Measurements from ENCODE around the gene CHST10.
"Not testable (repeated sequence)": the region's sequence is repeated elsewhere in the genome, so short reads cannot be mapped to it uniquely, and the experiment has no call there.

The CHST10 gene

DNA sequence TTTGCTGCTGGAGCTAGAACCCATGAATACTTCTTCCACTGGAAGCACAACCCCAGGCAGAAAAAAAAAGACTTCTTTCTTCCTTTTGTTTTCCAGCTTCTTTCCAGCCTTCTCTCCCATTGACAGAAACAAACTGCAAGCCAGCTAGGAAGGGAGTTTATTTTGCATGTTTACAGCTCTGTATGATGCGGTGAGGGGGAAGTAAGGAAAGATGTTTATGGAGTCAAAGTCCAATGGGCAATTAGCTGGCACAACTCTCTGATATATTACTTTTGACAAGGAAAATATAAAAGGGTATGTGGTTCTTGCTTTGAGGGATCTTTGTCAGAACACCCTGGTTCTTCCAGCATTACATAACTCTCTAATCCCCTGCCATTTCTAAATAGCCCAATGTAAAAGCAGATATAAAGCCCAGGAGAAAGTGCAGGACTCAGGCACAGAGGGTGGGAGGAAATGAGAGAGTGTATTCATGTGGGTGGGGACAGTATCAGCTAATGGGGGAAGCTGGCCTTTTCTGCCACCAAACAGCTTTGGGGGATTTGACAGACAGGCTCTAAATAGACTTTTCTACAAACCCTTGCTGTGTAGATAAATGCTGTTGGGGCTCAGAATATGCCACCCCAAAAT lies 43.5 kb upstream of the CHST10 start:
- ChIA-PET CTCF (interaction anchor here (1.4 kb wide), 1 partner anchor 9 kb away, joined by 7 read pairs; no protein-coding TSS in a partner anchor), POLR2A (no interaction called here)
- Histone ChIP-seq H3K4me1 (ENCODE audit: control insufficient read depth, insufficient read depth, low read length) (no peaks in the 10 kb centered on the region), H3K4me3 (ENCODE audit: low read depth, low read length) (no peak overlapping the region), H3K9me3 (ENCODE audit: control insufficient read depth, insufficient read depth, low read depth, low read length) (no peaks in the 10 kb centered on the region), H3K27ac (ENCODE audit: extremely low read depth, low read depth, low read length) (no peak overlapping the region), H3K36me3 (ENCODE audit: control insufficient read depth in 2 of 2, insufficient read depth in 1 of 2, low read length in 2 of 2) (no peaks in the 10 kb centered on the region)
- TF ChIP-seq KLF9 (tag by site-specific recombination; IDR thresholded peaks at IDR 0.05; ENCODE audit: low read depth) (no peak), ZNF768 (tag by site-specific recombination; IDR thresholded peaks at IDR 0.05) (no peak), ZNF184 (tag by site-specific recombination; IDR thresholded peaks at IDR 0.05) (no peak), ZFP37 (tag by site-specific recombination; IDR thresholded peaks at IDR 0.05) (no peak), ZNF548 (tag by site-specific recombination; IDR thresholded peaks at IDR 0.05) (no peak), ZNF48 (tag by site-specific recombination; IDR thresholded peaks at IDR 0.05) (no peak), ZBTB21 (tag by site-specific recombination; IDR thresholded peaks at IDR 0.05) (no peak), ZFHX2 (tag by site-specific recombination; conservative IDR thresholded peaks at IDR 0.05) (no peak), ZNF600 (tag by site-specific recombination; IDR thresholded peaks at IDR 0.05) (no peak), ZNF792 (tag by site-specific recombination; IDR thresholded peaks at IDR 0.05) (no peak), ZNF302 (tag by site-specific recombination; IDR thresholded peaks at IDR 0.05; ENCODE audit: low read depth) (no peak)
- TF ChIP-seq, protein P1, sequence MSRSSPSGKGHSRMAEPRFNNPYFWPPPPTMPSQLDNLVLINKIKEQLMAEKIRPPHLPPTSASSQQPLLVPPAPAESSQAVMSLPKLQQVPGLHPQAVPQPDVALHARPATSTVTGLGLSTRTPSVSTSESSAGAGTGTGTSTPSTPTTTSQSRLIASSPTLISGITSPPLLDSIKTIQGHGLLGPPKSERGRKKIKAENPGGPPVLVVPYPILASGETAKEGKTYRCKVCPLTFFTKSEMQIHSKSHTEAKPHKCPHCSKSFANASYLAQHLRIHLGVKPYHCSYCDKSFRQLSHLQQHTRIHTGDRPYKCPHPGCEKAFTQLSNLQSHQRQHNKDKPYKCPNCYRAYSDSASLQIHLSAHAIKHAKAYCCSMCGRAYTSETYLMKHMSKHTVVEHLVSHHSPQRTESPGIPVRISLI (tag by site-specific recombination; IDR thresholded peaks at IDR 0.05): no peak
- TF ChIP-seq, protein P2, sequence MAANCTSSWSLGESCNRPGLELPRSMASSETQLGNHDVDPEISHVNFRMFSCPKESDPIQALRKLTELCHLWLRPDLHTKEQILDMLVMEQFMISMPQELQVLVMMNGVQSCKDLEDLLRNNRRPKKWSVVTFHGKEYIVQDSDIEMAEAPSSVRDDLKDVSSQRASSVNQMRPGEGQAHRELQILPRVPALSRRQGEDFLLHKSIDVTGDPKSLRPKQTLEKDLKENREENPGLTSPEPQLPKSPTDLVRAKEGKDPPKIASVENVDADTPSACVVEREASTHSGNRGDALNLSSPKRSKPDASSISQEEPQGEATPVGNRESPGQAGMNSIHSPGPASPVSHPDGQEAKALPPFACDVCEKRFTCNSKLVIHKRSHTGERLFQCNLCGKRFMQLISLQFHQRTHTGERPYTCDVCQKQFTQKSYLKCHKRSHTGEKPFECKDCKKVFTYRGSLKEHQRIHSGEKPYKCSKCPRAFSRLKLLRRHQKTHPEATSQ (tag by site-specific recombination; IDR thresholded peaks at IDR 0.05): no peak
- TF ChIP-seq, protein P3, sequence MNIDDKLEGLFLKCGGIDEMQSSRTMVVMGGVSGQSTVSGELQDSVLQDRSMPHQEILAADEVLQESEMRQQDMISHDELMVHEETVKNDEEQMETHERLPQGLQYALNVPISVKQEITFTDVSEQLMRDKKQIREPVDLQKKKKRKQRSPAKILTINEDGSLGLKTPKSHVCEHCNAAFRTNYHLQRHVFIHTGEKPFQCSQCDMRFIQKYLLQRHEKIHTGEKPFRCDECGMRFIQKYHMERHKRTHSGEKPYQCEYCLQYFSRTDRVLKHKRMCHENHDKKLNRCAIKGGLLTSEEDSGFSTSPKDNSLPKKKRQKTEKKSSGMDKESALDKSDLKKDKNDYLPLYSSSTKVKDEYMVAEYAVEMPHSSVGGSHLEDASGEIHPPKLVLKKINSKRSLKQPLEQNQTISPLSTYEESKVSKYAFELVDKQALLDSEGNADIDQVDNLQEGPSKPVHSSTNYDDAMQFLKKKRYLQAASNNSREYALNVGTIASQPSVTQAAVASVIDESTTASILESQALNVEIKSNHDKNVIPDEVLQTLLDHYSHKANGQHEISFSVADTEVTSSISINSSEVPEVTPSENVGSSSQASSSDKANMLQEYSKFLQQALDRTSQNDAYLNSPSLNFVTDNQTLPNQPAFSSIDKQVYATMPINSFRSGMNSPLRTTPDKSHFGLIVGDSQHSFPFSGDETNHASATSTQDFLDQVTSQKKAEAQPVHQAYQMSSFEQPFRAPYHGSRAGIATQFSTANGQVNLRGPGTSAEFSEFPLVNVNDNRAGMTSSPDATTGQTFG (tag by site-specific recombination; IDR thresholded peaks at IDR 0.05; ENCODE audit: borderline replicate concordance): no peak
- TF ChIP-seq, protein P4, sequence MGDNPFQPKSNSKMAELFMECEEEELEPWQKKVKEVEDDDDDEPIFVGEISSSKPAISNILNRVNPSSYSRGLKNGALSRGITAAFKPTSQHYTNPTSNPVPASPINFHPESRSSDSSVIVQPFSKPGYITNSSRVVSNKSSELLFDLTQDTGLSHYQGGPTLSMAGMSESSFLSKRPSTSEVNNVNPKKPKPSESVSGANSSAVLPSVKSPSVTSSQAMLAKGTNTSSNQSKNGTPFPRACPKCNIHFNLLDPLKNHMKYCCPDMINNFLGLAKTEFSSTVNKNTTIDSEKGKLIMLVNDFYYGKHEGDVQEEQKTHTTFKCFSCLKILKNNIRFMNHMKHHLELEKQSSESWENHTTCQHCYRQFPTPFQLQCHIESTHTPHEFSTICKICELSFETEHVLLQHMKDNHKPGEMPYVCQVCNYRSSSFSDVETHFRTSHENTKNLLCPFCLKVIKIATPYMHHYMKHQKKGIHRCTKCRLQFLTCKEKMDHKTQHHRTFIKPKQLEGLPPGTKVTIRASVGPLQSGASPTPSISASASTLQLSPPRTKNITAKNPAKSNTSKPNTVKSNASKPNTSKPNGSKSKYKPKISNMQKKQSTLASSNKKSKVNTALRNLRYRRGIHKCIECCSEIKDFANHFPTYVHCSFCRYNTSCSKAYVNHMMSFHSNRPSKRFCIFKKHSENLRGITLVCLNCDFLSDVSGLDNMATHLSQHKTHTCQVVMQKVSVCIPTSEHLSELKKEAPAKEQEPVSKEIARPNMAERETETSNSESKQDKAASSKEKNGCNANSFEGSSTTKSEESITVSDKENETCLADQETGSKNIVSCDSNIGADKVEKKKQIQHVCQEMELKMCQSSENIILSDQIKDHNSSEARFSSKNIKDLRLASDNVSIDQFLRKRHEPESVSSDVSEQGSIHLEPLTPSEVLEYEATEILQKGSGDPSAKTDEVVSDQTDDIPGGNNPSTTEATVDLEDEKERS (tag by site-specific recombination; IDR thresholded peaks at IDR 0.05): no peak
- TF ChIP-seq, protein P5, sequence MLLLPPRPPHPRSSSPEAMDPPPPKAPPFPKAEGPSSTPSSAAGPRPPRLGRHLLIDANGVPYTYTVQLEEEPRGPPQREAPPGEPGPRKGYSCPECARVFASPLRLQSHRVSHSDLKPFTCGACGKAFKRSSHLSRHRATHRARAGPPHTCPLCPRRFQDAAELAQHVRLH (tag by site-specific recombination; IDR thresholded peaks at IDR 0.05): no peak

DNA sequence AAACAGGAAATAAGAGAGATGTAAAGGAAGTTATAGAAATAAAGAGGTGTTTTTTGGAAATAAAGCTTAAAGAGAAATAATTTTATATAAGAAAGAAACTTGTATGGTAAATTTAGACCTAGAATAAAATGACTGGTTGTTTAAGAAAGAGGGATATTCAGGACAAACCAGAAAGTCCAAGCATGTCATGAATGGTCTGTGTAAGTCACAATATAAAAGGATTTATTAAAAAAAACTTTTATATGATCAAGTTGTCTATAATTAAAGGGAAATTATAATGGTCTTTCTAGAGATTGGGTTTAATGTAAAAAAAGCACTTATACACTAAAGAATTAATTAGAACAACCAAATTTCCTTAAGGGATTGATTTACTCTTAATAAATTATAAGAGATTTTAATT lies 38.9 kb upstream of the CHST10 start:
- H3K4me1 ChIP-seq (ENCODE audit: control insufficient read depth, insufficient read depth, low read length); H3K36me3 ChIP-seq (ENCODE audit: control insufficient read depth in 2 of 2, insufficient read depth in 1 of 2, low read length in 2 of 2); H3K4me3 ChIP-seq (ENCODE audit: low read depth, low read length); H3K9me3 ChIP-seq (ENCODE audit: control insufficient read depth, insufficient read depth, low read depth, low read length); CTCF ChIA-PET; H3K27ac ChIP-seq (ENCODE audit: extremely low read depth, low read depth, low read length); POLR2A ChIA-PET: not testable (repeated sequence)
- TF ChIP-seq SETDB1 (IDR thresholded peaks at IDR 0.05; ENCODE audit: insufficient read length, low read length): peak; percentile 97
- TF ChIP-seq ZNF529 (tag by site-specific recombination; IDR thresholded peaks at IDR 0.05; ENCODE audit: insufficient replicate concordance): peak; percentile 45
